Large intestine (tissue), 3 donors: ENCODE data around the gene SLC39A5. TPM values are rescaled to one million over a fixed set of nuclear protein-coding genes. Genes with fewer than 3 reads are reported as not detected.

ENCODE experiments used
- DNase-seq, 2 donors: peaks; one replicate each; pipeline versions ENCODE4 v3.0.0 to v3.0.0-alpha.2; 2013
- H3K27ac ChIP-seq: one replicate; pipeline ENCODE4 v1.5.1; 2013; ENCODE audit warnings: low read length
- H3K27me3 ChIP-seq: 2 replicates; pipeline ENCODE4 v1.6.1; 2013; ENCODE audit warnings: low read length; ENCODE audit not compliant: control insufficient read depth, insufficient read depth
- H3K36me3 ChIP-seq: 2 replicates; pipeline ENCODE4 v1.6.1; 2013; ENCODE audit warnings: low read length; ENCODE audit not compliant: control insufficient read depth, insufficient read depth
- H3K4me1 ChIP-seq: one replicate; pipeline ENCODE4 v1.6.1; 2013; ENCODE audit warnings: low read length; ENCODE audit not compliant: control insufficient read depth, insufficient read depth
- H3K4me3 ChIP-seq: one replicate; pipeline ENCODE4 v1.5.1; 2013; ENCODE audit warnings: low read length
- H3K9me3 ChIP-seq: one replicate; pipeline ENCODE4 v1.6.1; 2013; ENCODE audit warnings: mild to moderate bottlenecking, low read depth, low read length, moderate library complexity; ENCODE audit not compliant: control insufficient read depth
- WGBS: methylation state at CpG from one replicate; pipeline ENCODE4 v1.1.5; 2013; ENCODE audit warnings: low lambda C conversion rate; ENCODE audit not compliant: insufficient coverage; 5-methylcytosine and 5-hydroxymethylcytosine counted together
- polyA plus RNA-seq: library from polyadenylated mRNA; unstranded; fragments of 120-200 nt; gene quantifications from one replicate; pipeline ENCODE4 v1.2.1, GENCODE V29; 2013

The SLC39A5 gene
- polyA plus RNA-seq, 1 donor: 524 TPM

- H3K4me3 ChIP-seq: no peak overlapping the region
- no peaks in the 10 kb centered on the region for H3K4me1 ChIP-seq
- no CpG with 5 or more reads among the region's 6 CpGs for WGBS
- H3K27me3 ChIP-seq: no peaks in the 10 kb centered on the region
- H3K36me3 ChIP-seq: peaks cover 71% of the 10 kb centered on the region
- no peaks in the 10 kb centered on the region for H3K9me3 ChIP-seq
- DNase-seq: peak in 1 of 2 donors; percentile 48
- H3K27ac ChIP-seq: no peak overlapping the region
Measured at GRCh38 chr12:56208006-56208405, 21.8 kb upstream of the SLC39A5 start.

DNA sequence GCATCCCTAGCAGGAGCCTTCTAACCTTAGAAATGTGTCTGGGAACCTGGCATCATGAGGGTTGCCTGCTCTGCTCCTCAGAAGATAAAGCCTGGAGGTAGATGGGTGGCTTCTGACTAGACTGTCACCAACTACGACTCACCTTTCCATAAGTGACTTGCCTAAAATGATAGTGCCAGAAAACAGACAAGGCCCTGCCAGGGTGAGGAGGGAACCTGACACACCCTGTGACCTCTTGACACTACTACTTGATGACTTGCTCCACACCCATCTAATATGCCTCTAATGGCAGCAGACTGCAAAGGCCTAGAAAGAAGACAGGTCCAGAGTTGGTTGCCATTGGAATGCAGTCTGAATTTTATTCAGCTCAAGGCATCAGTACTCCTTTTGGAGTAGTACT, 17.5 kb upstream of the SLC39A5 start:
- H3K27me3 ChIP-seq: no peaks in the 10 kb centered on the region
- H3K36me3 ChIP-seq: peaks cover 68% of the 10 kb centered on the region
- no CpG with 5 or more reads among the region's 1 CpG for WGBS
- H3K27ac ChIP-seq: no peak overlapping the region
- H3K9me3 ChIP-seq: no peaks in the 10 kb centered on the region
- H3K4me1 ChIP-seq: no peaks in the 10 kb centered on the region
- H3K4me3 ChIP-seq: no peak overlapping the region
- DNase-seq: no peak

DNA sequence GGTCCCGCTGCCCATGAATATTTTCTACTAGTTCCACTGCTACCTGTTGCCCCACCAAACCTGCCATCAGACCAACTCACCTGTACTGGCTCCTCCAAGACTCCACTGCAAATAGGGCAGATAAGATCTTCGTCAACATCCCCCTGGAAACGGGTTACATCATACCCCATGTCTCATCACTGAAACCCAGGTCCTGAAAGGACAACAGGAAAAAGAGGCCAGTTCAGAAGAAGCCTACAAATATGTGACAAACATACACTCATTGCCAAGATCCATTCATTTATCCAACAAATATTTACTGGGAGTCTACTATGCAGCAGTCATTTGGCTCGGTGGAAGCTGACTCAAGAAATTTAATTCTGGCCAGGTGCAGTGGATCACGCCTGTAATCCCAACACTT, 16.0 kb upstream of the SLC39A5 start:
- H3K4me3 ChIP-seq: no peak overlapping the region
- H3K27me3 ChIP-seq: no peaks in the 10 kb centered on the region
- peaks cover 59% of the 10 kb centered on the region for H3K36me3 ChIP-seq
- DNase-seq: no peak
- no CpG with 5 or more reads among the region's 5 CpGs for WGBS
- H3K9me3 ChIP-seq: no peaks in the 10 kb centered on the region
- no peaks in the 10 kb centered on the region for H3K4me1 ChIP-seq
- H3K27ac ChIP-seq: no peak overlapping the region

- WGBS: no CpG with 5 or more reads among the region's 3 CpGs
- H3K9me3 ChIP-seq: no peaks in the 10 kb centered on the region
Measured at GRCh38 chr12:56216461-56216860, 13.4 kb upstream of the SLC39A5 start.

DNA sequence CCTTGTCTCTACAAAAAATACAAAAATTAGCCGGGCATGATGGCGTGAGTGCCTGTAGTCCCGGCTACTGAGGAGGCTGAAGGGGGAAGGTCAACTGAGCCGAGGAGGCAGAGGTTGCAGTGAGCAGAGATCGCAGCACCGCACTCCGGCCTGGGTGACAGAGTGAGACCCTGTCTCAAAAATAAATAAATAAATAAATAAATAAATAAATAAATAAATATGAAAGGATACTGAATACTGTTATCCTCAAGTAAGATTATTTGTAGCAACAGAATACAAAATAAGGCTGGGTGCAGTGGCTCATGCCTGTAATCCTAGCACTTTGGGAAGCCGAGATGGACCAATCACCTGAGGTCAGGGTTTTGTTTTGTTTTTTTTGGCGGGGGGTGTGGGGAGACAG, 10.0 kb upstream of the SLC39A5 start:
- H3K27me3 ChIP-seq: no peaks in the 10 kb centered on the region
- WGBS: 80% methylated on average over 1 of the region's 9 CpGs
- H3K4me1 ChIP-seq: peaks cover 25% of the 10 kb centered on the region
- H3K27ac ChIP-seq: no peak overlapping the region
- H3K4me3 ChIP-seq: no peak overlapping the region
- DNase-seq: no peak
- H3K36me3 ChIP-seq: peaks cover 15% of the 10 kb centered on the region
- H3K9me3 ChIP-seq: no peaks in the 10 kb centered on the region

More at GRCh38 chr12:56216461-56216860, 13.4 kb upstream of the SLC39A5 start:
- no peak for DNase-seq
- Histone ChIP-seq H3K4me3 (no peak overlapping the region), H3K4me1 (peaks cover 9% of the 10 kb centered on the region), H3K36me3 (peaks cover 40% of the 10 kb centered on the region), H3K27me3 (no peaks in the 10 kb centered on the region), H3K27ac (no peak overlapping the region)

DNA sequence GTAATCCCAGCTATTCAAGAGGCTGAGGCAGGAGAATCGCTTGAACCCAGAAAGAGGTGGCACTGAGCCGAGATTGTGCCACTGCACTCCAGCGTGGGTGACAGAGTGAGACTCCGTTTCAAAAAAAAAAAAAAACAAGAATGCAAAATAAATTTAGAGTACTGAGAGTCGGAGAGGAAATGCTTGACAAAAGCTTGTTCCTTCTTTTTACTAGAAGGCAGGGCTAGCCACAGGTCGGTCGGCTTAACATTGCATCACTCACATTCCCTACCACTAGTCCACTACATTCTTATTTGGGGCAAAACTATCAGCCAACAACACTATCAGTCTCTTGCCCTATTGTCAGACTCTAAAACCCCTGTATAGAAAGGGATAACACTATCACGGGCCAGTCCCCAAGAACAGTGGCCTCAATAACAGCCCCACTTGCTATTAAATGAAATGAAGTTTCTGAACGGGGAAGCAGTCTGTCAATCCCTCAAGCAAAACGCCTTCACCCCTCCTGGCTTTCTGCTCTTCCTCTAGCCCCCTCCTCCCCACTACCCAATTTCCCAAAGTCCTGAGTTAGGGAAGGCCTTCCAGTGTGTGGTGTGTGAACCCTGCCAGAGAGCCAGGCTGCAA, 9.1 kb upstream of the SLC39A5 start:
- Histone ChIP-seq H3K36me3 (peaks cover 10% of the 10 kb centered on the region), H3K9me3 (no peaks in the 10 kb centered on the region), H3K4me3 (peak overlapping the region; percentile 84), H3K4me1 (peaks cover 29% of the 10 kb centered on the region), H3K27me3 (no peaks in the 10 kb centered on the region), H3K27ac (peak overlapping the region; percentile 99)
- 25% methylated on average over 5 of the region's 10 CpGs for WGBS
- DNase-seq: no peak

DNA sequence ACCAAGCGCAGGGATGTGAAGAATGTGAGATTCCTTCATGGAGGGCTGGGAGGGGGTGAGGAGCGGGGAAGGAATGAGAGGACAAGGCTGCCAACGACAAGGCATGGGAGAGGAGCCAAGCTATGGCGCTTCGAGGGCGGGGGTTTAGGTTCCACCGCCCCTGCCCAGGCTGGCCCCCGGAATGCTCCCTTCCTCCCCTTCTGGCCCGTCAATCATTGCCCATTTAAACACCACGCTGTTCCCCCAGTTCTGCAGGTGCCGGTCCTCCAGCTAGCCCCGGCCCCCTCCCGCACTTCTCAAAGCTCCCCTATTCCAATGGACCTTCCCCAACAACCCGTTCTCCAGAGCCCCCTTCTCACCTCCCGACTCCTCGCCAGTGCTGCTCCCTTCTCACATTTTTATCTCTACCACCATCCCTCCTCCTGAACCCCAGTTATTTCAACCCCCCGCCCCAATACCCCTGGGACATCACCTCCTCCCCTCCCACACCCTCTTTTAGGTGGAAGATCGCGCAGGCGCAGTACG, 8.6 kb upstream of the SLC39A5 start:
- Histone ChIP-seq H3K4me3 (peak overlapping the region; percentile 84), H3K27me3 (no peaks in the 10 kb centered on the region), H3K36me3 (peaks cover 11% of the 10 kb centered on the region), H3K4me1 (peaks cover 29% of the 10 kb centered on the region), H3K9me3 (no peaks in the 10 kb centered on the region), H3K27ac (peak overlapping the region; percentile 99)
- peak in 1 of 2 donors; percentile 70 for DNase-seq
- 0% methylated on average over 5 of the region's 21 CpGs for WGBS

- H3K36me3 ChIP-seq: peaks cover 6% of the 10 kb centered on the region
- peak; percentile 97 to 99 for DNase-seq
- peak within 1 kb of the TSS; percentile 99 for H3K27ac ChIP-seq
- H3K4me1 ChIP-seq: peaks cover 29% of the 10 kb centered on the region
- no peaks in the 10 kb centered on the region for H3K27me3 ChIP-seq
- H3K9me3 ChIP-seq: no peaks in the 10 kb centered on the region
- H3K4me3 ChIP-seq: peak within 1 kb of the TSS; percentile 84
- WGBS: no CpG with 5 or more reads among the region's 42 CpGs
Measured at GRCh38 chr12:56221757-56222530, 7.9 kb upstream of the SLC39A5 start, which contains the start of gene RNF41. Gene RNF41, minus strand, starts transcription at chr12:56221922. Its CDS starts 7,875 bp downstream, at chr12:56214047.

DNA sequence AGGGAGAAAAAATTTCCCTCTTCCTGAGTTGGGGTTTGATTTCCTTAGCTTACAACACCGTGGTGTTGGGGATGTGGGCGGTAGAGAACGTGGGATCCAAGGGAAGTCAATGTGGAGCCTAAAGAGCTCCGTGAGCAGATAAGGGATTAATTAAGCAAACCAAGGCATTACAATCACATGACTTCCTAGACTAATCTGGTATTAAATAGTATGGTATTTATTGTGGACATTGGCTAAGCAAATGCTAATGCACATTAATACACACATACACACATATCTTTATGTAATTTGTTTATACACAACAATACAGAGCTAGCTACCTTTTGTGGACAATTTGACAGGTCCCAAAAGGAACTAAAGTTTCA, 7.3 kb upstream of the SLC39A5 start:
- Histone ChIP-seq H3K27me3 (no peaks in the 10 kb centered on the region), H3K36me3 (peaks cover 4% of the 10 kb centered on the region), H3K4me3 (peak overlapping the region; percentile 84), H3K4me1 (peaks cover 29% of the 10 kb centered on the region), H3K9me3 (no peaks in the 10 kb centered on the region), H3K27ac (peak overlapping the region; percentile 99)
- DNase-seq: no peak
- WGBS: 39% methylated on average over 3 of the region's 4 CpGs

GRCh38 chr12:56223571-56224101, 6.2 kb upstream of the SLC39A5 start:
- H3K36me3 ChIP-seq: peaks cover 3% of the 10 kb centered on the region
- H3K9me3 ChIP-seq: no peaks in the 10 kb centered on the region
- 16% methylated on average over 5 of the region's 15 CpGs for WGBS
- H3K27me3 ChIP-seq: no peaks in the 10 kb centered on the region
- DNase-seq: no peak
- H3K27ac ChIP-seq: peak overlapping the region; percentile 99
- peak overlapping the region; percentile 22 for H3K4me3 ChIP-seq
- H3K4me1 ChIP-seq: peaks cover 29% of the 10 kb centered on the region
